Measurements from ENCODE around the gene LDB2.

Gene LDB2

DNA sequence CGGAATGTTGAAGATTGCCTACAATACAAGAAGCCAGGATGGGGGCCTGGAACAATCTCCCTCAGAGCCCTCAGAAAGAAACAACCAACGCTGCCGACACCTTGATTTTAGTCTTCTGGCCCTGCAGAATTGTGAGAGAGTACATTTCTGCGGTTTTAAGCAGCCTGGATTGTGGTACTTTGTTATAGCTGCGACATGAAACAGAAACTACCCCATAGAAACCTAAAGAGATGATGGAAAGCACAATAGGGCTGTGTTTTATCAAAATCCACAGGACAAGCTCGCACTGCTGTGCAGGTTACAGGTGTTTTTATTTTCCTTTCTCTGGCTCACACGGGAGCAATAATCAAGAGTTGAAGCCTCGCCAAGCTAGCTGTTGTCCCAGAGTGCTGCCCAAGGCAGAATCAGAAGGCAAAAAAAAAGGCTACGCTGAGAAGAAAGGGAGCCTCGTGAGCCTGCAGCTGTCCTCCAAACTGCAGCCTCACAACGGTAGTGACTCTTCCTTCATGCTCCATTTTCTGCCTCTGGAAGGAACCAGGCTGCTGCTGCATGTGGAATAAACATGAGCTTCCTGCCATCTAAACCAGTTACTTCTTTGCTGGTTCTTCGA is 232.4 kb downstream of the LDB2 start:
- no peak for DNase-seq (ENCODE audit: extremely low spot score)
- CTCF ChIA-PET, result no interaction called here
- POLR2A ChIA-PET, result no interaction called here
- no peak for TF ChIP-seq FOXK2 (IDR thresholded peaks at IDR 0.05)
- TF ChIP-seq TARDBP (IDR thresholded peaks at IDR 0.05), result no peak
- TF ChIP-seq, protein P1, sequence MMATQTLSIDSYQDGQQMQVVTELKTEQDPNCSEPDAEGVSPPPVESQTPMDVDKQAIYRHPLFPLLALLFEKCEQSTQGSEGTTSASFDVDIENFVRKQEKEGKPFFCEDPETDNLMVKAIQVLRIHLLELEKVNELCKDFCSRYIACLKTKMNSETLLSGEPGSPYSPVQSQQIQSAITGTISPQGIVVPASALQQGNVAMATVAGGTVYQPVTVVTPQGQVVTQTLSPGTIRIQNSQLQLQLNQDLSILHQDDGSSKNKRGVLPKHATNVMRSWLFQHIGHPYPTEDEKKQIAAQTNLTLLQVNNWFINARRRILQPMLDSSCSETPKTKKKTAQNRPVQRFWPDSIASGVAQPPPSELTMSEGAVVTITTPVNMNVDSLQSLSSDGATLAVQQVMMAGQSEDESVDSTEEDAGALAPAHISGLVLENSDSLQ (IDR thresholded peaks at IDR 0.05), result no peak
- TF ChIP-seq SUZ12 (IDR thresholded peaks at IDR 0.05), result no peak
- TF ChIP-seq LEF1 (IDR thresholded peaks at IDR 0.05; ENCODE audit: borderline replicate concordance), result no peak
- TF ChIP-seq HDGF (IDR thresholded peaks at IDR 0.05; ENCODE audit: borderline replicate concordance), result no peak
- no peak for TF ChIP-seq BHLHE40 (IDR thresholded peaks at IDR 0.05; ENCODE audit: borderline replicate concordance)
- no peak for TF ChIP-seq ELF4 (IDR thresholded peaks at IDR 0.05)
- no peak for TF ChIP-seq FOXA1 (IDR thresholded peaks at IDR 0.05)

DNA sequence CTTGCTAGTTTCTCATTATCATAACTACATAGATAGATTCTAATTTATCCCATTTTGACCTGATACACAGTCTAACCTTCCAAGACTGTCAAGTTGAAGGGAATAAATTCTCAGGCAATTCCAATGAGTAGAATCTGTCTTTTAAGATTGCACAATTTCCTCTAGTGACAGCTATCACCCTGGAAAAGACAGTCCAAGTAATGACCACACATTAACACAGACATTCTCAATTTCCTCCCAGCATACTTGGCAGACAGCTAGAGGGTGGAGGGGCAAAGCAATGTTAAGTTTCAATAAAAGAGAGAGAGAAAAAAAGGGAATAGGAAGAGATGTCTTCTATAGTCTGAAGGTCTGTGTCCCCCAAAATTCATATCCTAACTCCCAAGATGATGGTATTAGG is 234.7 kb downstream of the LDB2 start:
- DNase-seq (ENCODE audit: extremely low spot score), result no peak
- POLR2A ChIA-PET, result no interaction called here
- CTCF ChIA-PET, result interaction anchor here (0.7 kb wide), 1 partner anchor 176 kb away, joined by 3 read pairs; no protein-coding TSS in a partner anchor
- TF ChIP-seq CTBP1 (IDR thresholded peaks at IDR 0.05; ENCODE audit: borderline replicate concordance) (no peak), NFRKB (IDR thresholded peaks at IDR 0.05) (no peak), TARDBP (IDR thresholded peaks at IDR 0.05) (no peak)

DNA sequence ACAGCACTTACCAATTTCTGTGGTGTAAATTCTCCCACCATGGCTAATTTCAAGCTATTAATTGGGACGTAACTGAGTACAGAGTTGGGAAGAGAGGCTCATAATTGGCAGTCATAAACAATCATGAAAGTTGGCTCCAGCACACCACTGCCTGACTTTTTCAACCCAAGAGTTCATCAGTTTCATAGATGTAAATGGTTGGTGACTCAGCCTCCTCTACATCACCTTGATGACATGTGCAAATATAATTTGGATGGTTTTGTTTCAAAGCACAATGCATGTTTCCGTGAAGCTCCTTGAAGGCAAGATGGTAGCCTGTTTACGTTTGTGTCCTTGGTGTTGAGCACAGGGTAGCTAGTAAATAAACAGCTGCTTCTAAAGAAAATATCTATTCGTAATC is 235.1 kb downstream of the LDB2 start:
- DNase-seq (ENCODE audit: extremely low spot score), result no peak
- ChIA-PET POLR2A (no interaction called here), CTCF (interaction anchor here (0.7 kb wide), 1 partner anchor 176 kb away, joined by 3 read pairs; no protein-coding TSS in a partner anchor)
- TF ChIP-seq HDGF (IDR thresholded peaks at IDR 0.05; ENCODE audit: borderline replicate concordance) (no peak), TARDBP (IDR thresholded peaks at IDR 0.05) (no peak), FOXK2 (IDR thresholded peaks at IDR 0.05) (no peak), NFRKB (IDR thresholded peaks at IDR 0.05) (no peak), FOXA1 (IDR thresholded peaks at IDR 0.05) (no peak), FOXM1 (IDR thresholded peaks at IDR 0.05; ENCODE audit: borderline replicate concordance) (no peak), ARNT (IDR thresholded peaks at IDR 0.05) (no peak), L3MBTL2 (conservative IDR thresholded peaks at IDR 0.05) (no peak), LEF1 (IDR thresholded peaks at IDR 0.05; ENCODE audit: borderline replicate concordance) (no peak), BHLHE40 (IDR thresholded peaks at IDR 0.05; ENCODE audit: borderline replicate concordance) (no peak), SUZ12 (IDR thresholded peaks at IDR 0.05) (no peak)
- TF ChIP-seq, protein P1 (IDR thresholded peaks at IDR 0.05), result no peak

DNA sequence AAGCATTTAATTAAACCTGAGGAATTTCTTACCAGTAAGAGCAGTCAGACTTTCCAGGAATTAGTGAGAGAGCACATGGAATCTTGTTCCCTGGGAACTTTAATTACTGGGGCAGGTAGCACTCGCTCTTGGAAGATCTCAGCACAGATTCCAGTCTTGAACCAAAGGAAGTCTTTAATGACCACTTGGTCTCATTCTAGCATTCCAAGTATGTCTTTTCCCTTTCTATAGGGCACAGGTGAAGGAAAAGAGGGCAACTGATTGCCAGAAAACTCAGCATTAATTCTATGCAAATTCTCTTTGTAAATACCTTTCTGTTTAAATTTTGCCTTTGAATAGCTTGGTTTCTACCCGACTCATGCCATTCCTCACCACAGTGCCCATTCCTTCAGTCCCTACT is 236.6 kb downstream of the LDB2 start:
- TF ChIP-seq LEF1 (IDR thresholded peaks at IDR 0.05; ENCODE audit: borderline replicate concordance) (no peak), ELF4 (IDR thresholded peaks at IDR 0.05) (no peak), FOXK2 (IDR thresholded peaks at IDR 0.05) (no peak), ZNF384 (IDR thresholded peaks at IDR 0.05) (no peak), FOXA1 (IDR thresholded peaks at IDR 0.05) (no peak), HDGF (IDR thresholded peaks at IDR 0.05; ENCODE audit: borderline replicate concordance) (no peak), TARDBP (IDR thresholded peaks at IDR 0.05) (no peak), SP1 (IDR thresholded peaks at IDR 0.05) (no peak), FOXM1 (IDR thresholded peaks at IDR 0.05; ENCODE audit: borderline replicate concordance) (no peak), BHLHE40 (IDR thresholded peaks at IDR 0.05; ENCODE audit: borderline replicate concordance) (no peak)
- TF ChIP-seq, protein P1 (IDR thresholded peaks at IDR 0.05), result no peak
- CTCF ChIA-PET, result no interaction called here
- DNase-seq (ENCODE audit: extremely low spot score), result no peak
- POLR2A ChIA-PET, result no interaction called here

DNA sequence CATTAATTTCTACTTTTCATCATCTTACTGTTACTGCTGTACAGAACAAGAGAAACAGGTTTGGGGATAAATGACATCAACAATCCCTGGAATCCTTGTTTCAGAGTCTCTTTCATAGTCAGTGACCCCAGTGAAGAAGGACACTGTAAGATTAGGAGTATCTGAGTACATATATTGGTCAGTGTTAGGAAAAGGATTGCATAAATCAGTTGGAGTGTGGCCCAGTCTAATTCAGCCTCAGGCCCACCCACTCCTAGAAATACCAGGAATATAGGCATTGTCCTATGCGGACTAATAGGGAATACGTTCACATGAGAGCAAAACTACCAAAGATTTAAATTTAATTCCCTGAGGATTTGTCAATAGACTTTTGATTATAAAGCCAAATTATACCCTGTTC is 237.8 kb downstream of the LDB2 start:
- ChIA-PET CTCF (no interaction called here), POLR2A (no interaction called here)
- no peak for DNase-seq (ENCODE audit: extremely low spot score)
- TF ChIP-seq SP1 (IDR thresholded peaks at IDR 0.05) (no peak), HDGF (IDR thresholded peaks at IDR 0.05; ENCODE audit: borderline replicate concordance) (no peak), ELF4 (IDR thresholded peaks at IDR 0.05) (no peak), TARDBP (IDR thresholded peaks at IDR 0.05) (no peak), ARNT (IDR thresholded peaks at IDR 0.05) (no peak), FOXK2 (IDR thresholded peaks at IDR 0.05) (no peak), FOXM1 (IDR thresholded peaks at IDR 0.05; ENCODE audit: borderline replicate concordance) (no peak)
- TF ChIP-seq, protein P1 (IDR thresholded peaks at IDR 0.05), result no peak

DNA sequence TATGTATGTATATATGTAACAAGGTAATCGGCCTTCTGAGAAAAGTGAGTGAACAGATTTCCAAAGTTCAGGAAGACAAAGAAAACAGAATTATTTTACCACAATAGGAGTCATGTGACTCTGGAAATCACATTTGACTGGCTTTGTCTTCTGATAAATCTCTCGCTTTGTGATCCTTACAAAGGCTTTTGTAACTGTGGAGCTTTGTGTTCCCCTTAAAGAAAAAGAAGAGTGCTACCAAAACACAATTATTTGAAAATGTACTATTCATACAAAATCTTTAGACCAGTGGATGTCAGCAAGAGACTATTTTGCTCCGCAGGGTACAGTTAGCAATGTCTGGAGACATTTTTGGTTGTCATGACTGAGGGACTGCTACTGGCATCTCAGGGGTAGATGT is 238.8 kb downstream of the LDB2 start:
- CTCF ChIA-PET, result no interaction called here
- POLR2A ChIA-PET, result no interaction called here

More for the DNA sequence above, 238.8 kb downstream of the LDB2 start:
- TF ChIP-seq BHLHE40 (IDR thresholded peaks at IDR 0.05; ENCODE audit: borderline replicate concordance) (no peak), CTBP1 (IDR thresholded peaks at IDR 0.05; ENCODE audit: borderline replicate concordance) (no peak), FOXA1 (IDR thresholded peaks at IDR 0.05) (no peak), ZNF384 (IDR thresholded peaks at IDR 0.05) (no peak), FOXK2 (IDR thresholded peaks at IDR 0.05) (no peak), TARDBP (IDR thresholded peaks at IDR 0.05) (no peak), FOXM1 (IDR thresholded peaks at IDR 0.05; ENCODE audit: borderline replicate concordance) (no peak), ARNT (IDR thresholded peaks at IDR 0.05) (no peak), HDGF (IDR thresholded peaks at IDR 0.05; ENCODE audit: borderline replicate concordance) (no peak), LEF1 (IDR thresholded peaks at IDR 0.05; ENCODE audit: borderline replicate concordance) (no peak), SP1 (IDR thresholded peaks at IDR 0.05) (no peak), L3MBTL2 (conservative IDR thresholded peaks at IDR 0.05) (no peak), ELF4 (IDR thresholded peaks at IDR 0.05) (no peak), SUZ12 (IDR thresholded peaks at IDR 0.05) (no peak), NFRKB (IDR thresholded peaks at IDR 0.05) (no peak)
- TF ChIP-seq, protein P1 (IDR thresholded peaks at IDR 0.05), result no peak
- no peak for DNase-seq (ENCODE audit: extremely low spot score)
